Right renal pelvis (tissue), 4 donors: ENCODE measurements around the gene GRK5. TPM values are rescaled to one million over a fixed set of nuclear protein-coding genes. Genes with fewer than 3 reads are reported as not detected.
"Not testable (repeated sequence)": the region's sequence is repeated elsewhere in the genome, so short reads cannot be mapped to it uniquely, and the experiment has no call there.

ENCODE experiments used
- DNase-seq, 4 donors: peaks; one replicate each; pipeline ENCODE4 v3.0.0-alpha.2; 2013; ENCODE audit warnings: low read depth in 4 of 4, low spot score in 3 of 4, missing footprints in 1 of 4
- polyA plus RNA-seq, 4 donors: library from polyadenylated mRNA; unstranded; fragments of 120-200 nt; gene quantifications; one replicate each; pipeline ENCODE4 v1.2.1, GENCODE V29; 2013; ENCODE audit not compliant: insufficient read length in 4 of 4

Gene GRK5
- polyA plus RNA-seq, 4 donors = 16.9 to 20.1 (median 18.5) TPM

DNA sequence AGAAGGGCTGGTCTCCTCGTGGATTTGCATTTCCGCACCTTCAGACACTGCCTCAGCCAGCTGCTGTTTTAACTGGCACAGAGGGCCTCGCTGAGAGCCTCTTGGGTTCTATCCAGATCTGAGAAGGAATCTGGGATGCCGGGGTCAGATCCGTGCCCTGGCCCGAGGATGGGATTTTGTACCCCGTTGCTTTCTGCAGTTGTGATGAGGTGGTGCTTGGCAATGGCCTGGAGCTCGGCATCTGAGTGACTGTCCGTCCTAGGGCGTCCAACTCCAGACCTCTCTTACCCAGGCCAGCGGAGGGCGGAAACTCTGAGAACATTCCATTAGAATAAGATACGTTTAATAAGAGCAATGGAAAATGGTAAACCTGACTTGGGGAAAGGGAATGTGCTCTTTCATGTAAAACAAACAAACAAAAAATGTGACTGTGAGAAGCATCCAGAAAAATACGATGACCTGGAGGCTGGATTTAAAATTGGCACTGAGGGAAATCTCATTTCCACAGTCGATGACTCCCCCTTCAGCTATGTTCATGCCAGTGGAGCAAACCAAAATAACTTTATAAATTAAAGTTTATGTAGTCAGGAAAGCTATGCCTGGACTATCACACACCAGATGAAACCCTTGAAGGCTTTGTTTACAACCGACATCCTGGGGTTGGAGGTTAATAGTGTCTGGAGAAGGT, 39.6 kb downstream of the GRK5 start:
- DNase-seq = no peak

DNA sequence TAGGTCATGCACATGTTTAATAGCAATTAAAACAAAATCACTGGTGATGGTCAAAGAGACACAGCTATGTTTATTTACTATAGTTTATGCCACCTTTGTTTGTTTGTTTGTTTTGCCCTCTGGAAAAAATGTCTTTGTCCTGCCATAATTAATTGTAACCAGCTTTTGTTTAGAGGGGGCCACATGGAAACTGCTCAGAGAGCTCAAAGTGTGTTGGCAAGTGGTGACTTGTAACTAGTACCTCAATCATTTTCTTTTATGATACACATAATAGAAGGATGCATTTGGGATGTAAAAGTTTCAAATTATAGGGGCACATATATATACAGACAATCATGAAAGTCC, 40.2 kb downstream of the GRK5 start:
- DNase-seq = no peak

DNA sequence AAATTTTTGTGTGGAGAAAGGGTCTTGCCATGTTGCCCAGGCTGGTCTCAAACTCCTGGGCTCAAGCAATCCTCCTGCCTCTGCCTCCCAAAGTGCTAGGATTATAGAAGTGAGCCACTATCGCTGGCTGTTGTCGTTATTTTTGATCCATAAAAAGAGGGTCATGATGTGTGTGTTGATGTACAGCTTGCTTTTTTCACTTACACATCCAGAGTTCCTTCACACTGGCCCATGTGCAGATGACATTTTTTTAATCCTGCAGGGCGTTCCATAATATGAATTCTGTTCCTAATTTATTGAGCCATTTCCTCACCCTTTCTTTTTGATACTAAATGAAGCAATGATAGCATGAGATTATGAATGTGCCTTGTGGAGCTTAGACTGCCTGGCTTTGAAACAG, 40.8 kb downstream of the GRK5 start:
- DNase-seq = no peak

DNA sequence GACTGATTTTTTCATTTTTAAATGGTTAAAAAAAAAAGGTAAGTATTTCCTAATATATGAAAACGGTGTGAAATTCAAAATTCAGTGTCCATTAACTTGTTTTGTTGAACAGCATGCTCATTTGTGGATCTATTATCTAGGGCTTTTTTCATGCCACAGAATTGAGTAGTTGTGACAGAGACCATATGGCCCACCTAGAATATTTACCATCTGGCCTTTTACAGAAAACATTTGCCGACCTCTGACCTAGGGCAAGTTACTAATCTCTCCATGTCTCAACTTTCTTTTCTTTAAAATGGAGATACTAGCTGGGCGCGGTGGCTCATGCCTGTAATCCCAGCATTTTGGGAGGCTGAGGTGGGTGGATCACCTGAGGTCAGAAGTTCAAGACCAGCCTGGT, 41.3 kb downstream of the GRK5 start:
- DNase-seq = no peak

DNA sequence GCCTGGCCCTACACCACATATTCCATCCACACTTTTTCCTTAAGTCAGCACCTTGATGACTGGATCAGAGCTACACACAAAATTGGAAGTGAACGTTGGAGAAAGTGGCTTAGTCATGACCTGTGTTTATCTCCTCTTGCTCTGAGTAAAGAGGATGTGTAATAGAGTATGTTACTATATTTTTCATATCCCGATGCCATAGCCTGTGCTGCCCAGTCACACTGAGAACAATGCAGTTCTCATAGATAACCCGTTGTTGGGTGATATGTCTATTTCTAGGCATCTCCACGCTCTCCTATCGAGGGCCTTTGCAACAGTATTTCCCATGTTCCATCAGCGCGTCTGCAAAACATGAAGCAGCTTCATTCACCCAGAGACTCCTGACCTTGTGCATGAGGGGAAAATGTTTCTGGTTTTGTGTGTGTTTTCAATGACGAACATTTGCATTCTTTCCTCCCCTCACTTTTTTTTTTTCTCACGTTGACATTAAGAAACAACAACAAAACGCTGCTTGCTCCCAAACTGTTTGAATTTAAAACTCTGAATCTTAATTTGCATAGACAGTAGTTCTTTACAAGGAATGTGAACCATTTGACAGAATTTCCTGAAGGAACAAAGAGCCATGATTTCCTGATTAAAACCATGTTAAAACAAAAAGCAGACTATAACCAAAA, 43.4 kb downstream of the GRK5 start:
- DNase-seq = no peak

DNA sequence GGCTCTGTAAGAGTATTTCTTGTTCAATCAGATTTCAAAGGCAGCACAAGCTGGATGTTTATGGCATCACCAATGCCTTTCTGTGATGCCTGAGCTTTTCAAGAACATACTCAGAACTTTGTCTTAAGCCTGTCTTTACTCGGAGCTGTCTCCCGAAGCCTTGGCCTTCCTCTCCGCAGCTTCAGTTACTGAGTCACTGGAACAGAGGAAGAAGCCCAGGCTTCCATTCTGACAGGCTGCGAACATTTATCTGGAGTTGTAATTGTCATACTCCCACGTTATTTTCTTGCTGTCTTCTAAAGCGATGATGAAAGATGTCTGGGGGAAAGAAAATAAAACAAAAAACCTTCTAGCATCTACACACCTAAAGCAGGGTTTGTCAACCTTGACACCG, 43.9 kb downstream of the GRK5 start:
- no peak for DNase-seq

DNA sequence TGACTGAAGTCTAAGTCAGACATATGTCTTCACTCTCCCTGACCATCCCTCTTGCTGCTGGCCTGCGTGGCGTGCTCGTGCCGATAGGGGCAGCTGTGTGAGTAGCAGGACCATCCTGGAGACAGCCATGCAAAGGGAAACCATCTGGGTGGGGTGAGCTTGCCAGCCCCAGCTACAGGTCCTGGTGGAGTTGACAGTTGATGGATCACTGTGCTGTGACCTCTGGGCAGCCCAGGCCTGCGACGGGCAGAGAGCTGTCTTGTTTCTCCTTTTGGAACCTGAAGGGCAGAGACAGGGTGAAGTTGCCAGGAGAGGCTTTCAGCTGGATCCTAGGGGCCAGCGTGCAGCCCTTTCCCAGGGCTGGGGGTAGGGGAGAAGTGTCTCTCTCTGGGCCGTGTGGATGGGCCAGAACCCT, 44.7 kb downstream of the GRK5 start:
- no peak for DNase-seq

DNA sequence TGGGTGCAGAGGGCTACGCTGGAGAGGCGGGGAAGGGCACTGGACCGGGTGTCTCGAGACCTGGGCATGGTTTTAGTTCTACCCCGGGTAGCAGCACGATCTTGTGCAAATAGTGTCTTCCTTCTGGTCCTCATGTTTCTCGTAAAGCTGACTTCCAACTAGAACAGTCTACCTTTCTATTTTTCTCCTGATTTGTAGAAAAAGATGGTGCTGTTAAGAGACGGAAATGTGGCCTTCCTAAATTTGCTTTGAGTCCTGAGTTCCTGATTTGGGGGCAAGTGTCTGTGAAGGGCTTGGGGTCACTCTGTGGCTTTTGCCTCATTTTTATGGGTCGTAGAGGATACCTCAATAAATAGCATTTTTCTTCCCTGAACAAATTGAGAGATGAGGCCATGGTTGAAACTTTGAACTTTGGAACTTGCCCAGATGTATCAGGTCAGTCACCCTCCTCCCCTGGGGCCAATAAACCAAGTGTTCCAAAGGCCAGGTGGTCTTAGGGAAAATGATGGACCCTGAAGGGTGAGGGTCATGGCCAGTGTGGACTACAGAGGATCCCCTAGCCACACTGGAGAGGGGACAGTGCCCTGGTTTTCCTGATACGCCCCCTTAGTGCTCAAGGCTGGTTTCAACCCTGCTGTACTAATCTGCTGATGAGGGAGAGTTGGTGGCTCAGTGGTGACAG, 45.2 kb downstream of the GRK5 start:
- no peak for DNase-seq

DNA sequence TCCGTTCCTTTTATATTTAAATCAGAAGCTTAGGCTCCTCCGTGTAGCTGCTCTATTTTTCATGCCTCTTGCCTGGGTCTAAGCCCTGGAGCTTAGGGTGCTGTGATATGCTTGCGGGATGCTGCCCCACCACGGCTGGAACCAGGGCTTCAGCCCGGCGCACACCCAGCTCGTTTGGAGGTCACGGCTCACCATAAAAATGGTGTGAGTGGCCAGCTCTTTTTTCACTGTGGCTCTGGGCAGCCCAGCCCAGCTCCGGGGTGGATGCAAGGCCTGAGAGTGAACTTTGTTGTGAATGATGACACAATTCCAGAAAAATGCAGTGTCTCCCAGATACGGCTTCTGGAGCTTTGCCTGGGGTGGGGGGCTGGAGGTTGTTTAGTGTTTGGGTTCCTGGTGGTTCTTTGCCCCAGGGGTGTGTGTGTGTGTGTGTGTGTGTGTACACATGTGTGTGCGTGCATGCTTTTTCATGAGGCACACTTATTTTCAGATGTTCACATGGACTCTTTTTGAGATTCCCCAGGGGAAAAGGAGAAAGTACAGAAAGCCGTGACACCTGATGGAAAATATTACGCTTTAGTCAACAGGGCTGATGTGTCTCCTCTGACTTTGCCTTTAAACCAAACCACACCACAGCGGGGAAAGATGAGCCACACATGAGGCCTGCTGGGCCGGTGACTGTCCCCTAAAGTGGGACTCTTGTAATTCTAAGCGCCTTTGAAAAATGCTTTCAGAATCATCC, 46.2 kb downstream of the GRK5 start:
- no peak for DNase-seq

DNA sequence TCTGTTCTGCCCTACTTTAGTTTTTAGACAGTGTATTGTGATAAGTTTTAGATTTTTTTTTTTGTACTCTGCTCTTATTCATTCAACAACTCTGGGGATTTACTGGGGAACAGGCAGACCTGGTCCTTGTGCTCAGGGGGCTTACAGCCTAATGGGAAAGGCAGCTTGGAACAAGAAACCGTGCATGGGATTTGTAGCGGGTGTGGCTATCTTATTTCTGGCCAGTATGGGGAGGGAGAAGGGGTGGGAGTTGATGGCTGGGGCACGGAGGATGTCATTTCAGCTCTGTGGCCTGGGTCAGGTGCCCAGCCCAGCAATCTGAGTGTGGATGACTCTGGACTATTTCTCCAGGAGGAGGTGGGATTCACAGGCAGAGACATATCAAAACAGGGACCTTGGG, 47.0 kb downstream of the GRK5 start:
- no peak for DNase-seq

DNA sequence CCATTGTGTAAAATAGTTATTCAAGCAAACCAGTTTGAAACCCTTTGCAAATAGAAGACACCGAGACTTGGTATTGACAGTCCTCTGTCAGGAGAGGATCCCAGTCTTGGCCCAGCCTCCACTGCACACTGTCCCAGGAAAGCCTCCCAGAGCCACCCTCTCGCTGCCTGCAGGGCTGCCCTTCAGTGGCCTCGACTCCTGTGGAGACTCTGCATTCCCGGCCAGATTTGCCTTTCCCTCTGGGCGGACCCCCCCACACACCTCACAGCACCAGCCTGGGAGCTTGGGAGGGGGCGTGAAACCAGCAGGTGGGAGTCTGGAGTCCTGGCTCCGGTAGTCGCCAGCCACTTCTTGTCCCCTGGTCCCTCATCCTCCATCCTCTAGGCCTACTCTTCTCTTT, 48.7 kb downstream of the GRK5 start:
- no peak for DNase-seq

DNA sequence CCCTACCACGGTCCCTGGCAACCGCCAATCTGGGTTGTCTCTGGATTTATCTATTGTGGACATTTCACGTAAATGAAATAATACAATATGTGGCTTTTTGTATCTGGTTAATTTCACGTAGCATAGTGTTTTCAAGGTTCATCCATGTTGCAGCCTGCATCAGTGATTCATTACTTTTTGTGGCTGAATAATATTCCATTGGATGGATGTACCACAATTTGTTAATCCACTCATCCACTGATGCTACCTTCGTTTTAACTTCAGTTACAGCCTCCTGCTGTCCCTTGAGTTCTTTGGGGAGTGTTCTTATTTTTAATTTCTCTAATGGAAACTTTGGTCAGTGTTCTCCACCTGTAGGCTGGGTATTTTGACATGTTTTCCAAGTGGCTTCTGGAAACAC, 49.5 kb downstream of the GRK5 start:
- no peak for DNase-seq

DNA sequence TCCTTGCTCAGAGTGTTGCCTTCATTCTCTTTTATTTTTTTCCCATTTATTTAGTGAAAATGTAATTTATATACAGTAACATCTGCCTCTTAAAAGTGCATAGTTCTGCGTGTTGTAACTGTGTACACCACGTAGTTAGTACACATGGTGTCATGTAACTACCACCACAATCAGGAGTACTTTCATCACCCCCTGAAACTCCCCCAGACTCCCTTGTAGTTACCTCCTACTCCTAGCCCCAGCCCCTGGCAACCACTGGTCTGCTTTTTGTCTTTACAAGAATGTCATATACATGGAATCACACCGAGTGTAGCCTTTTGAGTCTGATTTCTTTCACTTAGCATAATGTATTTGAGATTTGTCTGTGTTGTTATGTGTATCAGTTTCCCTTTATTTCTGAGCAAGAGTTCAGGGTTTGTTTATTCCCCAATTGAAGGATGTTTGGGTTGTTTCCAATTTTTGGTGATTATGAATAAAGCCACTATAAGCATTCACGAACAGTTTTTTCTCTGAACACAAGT, 50.6 kb downstream of the GRK5 start:
- no peak for DNase-seq

DNA sequence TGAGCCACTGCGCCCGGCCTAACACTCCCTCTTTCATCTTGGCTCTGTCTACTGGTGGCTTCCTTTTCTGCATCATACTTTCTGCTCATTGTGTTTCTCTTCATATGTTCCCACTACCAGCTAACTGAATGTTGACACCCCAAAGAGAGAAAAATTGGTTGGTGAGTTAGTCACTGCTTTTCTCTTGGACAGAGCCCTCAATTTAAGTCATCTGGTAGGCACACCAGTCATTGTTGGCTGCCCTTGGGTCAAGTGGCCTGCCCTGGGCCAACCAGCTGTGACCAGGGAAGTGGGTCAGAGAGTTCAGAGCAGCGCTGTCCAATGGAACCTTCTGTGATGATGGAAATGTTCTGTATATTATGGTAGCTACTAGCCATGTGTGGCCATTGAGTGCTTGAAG, 52.0 kb downstream of the GRK5 start:
- DNase-seq = no peak

DNA sequence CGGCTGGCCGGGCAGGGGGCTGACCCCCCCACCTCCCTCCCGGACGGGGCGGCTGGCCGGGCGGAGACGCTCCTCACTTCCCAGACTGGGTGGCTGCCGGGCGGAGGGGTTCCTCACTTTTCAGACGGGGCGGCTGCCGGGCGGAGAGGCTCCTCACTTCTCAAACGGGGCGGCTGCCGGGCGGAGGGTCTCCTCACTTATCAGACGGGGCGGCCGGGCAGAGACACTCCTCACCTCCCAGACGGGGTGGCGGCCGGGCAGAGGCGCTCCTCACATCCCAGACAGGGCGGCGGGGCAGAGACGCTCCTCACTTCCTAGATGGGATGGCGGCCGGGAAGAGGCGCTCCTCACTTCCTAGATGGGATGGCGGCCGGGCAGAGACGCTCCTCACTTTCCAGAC, 53.6 kb downstream of the GRK5 start:
- DNase-seq = not testable (repeated sequence)

DNA sequence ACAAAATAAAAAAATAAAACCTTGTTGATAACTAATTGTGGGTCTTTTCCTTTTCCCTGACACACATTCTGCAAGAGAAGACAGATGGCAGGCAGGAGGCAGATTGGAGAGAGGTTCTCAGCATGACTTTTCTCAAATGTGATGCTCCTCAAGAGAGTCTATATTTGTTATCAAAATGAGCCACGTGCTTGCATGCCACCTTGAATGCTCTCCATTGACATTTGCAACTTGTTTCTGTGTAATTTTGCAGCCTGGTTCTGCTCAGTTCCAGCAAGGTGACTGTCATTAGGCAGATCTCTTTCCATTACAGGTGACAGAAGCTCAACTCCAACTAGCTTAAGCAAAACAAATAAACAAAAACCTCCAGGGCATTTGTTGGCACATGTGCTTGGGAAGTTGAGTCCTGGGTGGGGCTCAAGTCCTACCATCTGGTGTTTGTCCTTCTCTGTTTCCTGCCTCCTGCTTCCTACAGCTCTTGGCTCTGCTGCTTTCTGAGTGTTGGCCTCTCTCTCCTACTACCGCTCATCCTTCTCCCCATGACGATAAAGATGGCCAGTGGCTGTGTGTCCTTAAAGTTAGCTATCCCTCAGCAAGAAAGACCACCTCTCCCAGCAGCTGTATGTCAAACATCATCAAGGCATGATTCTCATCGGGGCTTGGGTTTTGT, 56.7 kb downstream of the GRK5 start:
- no peak for DNase-seq

DNA sequence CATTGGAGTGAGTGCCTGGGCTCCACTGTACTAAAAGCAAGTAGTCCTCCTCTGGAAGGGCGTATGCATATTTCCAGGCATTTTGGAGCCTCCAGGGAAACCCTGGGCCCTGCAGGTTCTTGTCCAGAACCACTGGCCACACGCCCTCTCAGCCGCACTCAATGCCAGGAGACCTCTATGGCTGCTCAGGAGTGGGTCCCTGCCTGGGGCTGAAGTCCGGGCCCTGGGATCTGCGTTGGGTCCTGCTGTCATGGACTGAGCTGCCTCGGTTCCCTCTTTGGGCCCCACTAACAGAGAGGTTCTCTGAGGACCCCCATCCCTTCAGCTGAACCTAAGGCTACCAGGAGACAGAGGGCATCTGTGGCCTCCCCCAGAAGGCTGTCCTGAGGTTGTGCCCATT, 58.3 kb downstream of the GRK5 start:
- no peak for DNase-seq

DNA sequence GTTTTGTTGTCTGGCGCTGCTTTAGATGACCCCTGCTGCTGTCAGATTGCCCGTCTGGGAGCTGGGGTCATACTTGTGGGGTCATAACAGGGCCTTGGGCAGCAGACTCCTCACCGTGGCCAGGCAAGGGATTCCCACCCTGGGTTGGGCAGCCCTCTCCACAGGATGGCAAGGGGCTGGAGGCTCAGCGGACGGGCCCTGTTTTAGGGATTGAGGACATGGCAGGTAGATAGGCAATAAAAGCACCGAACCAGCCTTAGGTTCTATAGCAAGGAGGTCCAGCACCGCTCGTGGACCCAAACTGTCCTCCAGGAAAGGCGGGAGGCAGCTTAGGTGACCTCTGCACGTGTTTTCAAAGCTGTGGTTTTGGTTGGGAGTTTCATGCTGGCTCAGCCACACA, 60.0 kb downstream of the GRK5 start:
- no peak for DNase-seq

DNA sequence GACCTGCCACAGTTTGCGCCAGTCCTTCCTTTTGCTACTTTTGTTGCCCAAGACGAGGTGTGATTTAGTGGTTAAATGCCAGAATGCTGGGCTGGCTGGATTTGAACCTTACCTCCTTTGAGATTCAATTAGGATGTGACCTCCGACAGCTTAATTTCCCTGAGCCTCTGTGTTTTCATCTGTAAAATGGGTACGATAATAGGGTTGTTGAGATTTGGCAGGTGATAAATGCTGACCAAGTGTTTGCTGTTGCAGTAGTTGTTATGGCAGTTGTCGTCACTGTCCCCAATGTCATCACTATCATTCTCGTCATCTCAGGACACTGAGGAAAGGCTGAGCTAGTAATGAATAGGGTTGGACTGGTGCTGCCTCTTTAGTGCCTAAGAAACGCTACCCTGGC, 61.1 kb downstream of the GRK5 start:
- DNase-seq = no peak

DNA sequence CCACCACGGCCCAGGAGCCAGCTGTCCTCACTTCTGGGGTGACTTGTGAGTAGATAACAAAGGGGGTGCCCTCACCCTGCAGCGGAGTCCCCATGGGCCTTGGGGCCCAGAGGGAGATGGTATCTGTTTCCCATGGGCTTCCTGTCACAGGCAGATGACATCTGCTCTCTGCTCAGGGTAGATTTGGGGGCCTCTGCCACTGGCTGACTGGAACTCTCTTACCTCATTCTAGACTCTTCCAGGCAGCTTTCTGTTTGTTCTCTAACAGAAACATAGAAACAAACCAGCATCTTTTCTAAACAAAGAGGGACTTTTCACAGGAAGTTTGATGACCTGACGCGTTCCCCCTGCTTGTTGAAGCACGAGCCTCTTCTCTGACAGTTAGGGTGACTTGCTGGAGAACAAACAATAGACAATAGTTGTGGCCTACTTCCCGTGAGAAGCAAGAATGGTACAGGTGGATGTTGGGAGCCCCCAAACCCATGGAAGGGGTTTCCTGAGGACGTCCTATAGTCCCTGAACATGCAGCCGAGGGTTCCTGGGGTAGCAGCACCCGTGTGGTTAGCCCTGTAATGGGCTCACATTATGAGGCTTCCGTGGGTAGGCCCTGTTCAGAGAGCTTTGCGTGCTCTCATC, 61.6 kb downstream of the GRK5 start:
- DNase-seq = no peak
